Fibroblast of gingiva (primary cell): ENCODE results near the gene GDPD5.

Source experiments
- DNase-seq: peaks from one replicate; pipeline ENCODE4 v3.0.0-alpha.2; 2011; ENCODE audit warnings: low read depth

Gene GDPD5

GRCh38 chr11:75399344-75400145, 126.2 kb downstream of the GDPD5 start, which contains the start of gene RPS3:
Gene RPS3 (plus strand): TSS chr11:75399518. CDS start chr11:75399548, 30 bp downstream.
- DNase-seq, result peak; percentile 89

GRCh38 chr11:75398906-75399305, 126.8 kb downstream of the GDPD5 start:
- no peak for DNase-seq

GRCh38 chr11:75394085-75394840, 131.5 kb downstream of the GDPD5 start:
- no peak for DNase-seq

- DNase-seq, result no peak
Observed at GRCh38 chr11:75389925-75390324, 135.8 kb downstream of the GDPD5 start.

DNA sequence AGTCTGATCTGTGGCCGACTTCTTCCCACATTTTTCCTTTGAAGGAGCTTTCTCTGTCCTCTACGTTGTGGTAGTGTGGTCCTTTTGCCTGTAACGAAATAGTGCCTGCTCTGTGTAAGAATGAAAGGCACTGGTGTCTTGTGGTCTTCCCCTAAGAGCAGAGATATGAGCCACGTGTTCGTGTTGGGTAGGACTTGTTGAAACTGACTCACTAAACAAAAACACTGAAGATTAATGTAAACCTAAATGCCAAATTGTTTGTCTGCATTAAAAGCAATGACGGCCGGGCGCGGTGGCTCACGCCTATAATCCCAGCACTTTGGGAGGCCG, 136.5 kb downstream of the GDPD5 start:
- DNase-seq, result no peak

DNA sequence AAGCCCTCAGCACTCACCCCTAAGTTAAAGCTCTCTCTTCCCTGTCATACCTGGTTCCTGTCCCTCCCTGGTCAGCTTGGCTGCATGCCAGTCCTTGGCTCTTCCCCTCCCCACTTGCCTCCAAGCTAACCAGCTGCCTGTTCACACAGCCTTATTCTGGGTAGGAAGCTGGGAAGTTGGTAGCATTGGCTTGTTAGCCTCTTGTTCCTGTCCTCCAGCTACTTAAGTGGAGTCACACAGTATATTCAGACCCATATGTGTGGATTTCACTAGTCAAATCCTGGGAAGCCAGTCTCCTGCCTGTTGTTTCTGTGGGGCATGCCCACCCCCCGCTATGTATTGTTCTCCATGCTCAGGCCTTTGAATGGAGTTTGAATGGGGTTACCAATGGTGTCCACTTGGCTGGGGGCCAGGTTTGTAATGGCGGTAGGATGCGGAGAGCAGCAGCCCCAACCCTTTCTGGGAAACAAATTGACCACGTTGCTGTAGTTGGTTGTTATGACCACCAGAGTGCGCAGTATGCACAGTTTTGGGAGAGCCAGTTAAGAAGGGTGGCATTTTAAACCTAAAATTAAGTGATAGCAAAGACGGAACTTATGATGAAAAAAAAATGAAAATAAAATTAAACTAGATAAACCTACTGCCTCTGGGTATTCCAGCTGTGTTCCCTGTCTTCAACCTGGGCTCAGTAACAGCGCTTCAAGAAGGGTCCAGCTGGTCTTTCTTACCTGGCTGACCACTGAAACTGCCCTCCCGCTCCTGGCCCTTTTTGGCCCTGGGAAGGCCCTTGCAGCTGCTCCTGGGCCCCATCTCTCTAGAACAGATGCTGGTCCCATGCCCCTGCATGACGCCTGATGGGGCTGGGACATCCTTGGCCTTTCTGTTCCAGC, 137.1 kb downstream of the GDPD5 start:
- DNase-seq, result peak; percentile 58

DNA sequence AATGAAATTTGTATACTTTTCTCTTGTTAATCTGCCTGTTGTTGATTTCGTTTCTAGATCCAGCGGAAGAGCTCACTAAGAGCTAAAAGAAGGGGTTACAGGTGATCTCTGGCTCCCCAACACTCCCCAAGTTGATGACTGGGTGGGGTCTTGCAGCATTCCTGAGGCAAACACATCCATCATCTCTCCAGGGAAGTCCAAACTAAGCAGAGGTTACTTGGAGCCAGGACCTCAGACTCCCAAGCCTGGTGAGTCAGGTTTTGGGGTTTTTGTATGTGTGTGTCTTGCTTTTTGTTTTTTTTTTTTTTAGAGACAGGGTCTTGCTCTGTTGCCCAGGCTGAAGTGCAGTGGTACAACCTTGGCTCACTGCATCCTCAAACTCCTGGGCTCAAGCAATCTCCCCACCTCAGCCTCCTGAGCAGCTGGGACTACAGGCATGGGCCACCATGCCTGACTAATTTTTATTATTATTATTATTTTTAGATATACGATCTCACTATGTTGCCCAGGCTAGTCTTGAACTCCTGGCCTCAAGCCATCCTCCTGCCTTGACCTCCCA, 137.9 kb downstream of the GDPD5 start:
- DNase-seq, result no peak

- no peak for DNase-seq
Observed at GRCh38 chr11:75386942-75387630, 138.7 kb downstream of the GDPD5 start.
